ENCODE data around the gene TAS1R1. TPM values are rescaled to one million over a fixed set of nuclear protein-coding genes. Genes with fewer than 3 reads are reported as not detected.

The TAS1R1 gene
- total RNA-seq, 1 experiment from 2014 or later, result not detected

- TF ChIP-seq REST (IDR thresholded peaks at IDR 0.05; ENCODE audit: insufficient read depth in 1 of 2, low read depth in 2 of 2, low read length in 1 of 2) (no peak), POLR2AphosphoS5 (IDR thresholded peaks at IDR 0.05; ENCODE audit: low read depth, low read length) (no peak), CTCF (IDR thresholded peaks at IDR 0.05) (no peak), TCF7L2 (IDR thresholded peaks at IDR 0.05; ENCODE audit: low read depth, low read length) (no peak), SIN3A (IDR thresholded peaks at IDR 0.05; ENCODE audit: borderline replicate concordance, insufficient read depth, low read depth, low read length) (no peak)
- POLR2A ChIA-PET, result no interaction called here
- in situ Hi-C loops (cut with HindIII; ENCODE audit: low pct_unique_long_range_greater_than_20kb, low sequenced_read_pairs), result no loop called here
- BruUV-seq (replicated peaks), result no TSS peak
- Histone ChIP-seq H3K27ac (ENCODE audit: low read length) (no peak overlapping the region), H3K4me3 (ENCODE audit: low read depth in 2 of 2, low read length in 2 of 2) (no peak overlapping the region), H3K27me3 (ENCODE audit: control insufficient read depth, insufficient read depth, low read length) (no peaks in the 10 kb centered on the region), H3K4me1 (ENCODE audit: control insufficient read depth, insufficient read depth, low read length) (no peaks in the 10 kb centered on the region), H3K9me3 (ENCODE audit: control insufficient read depth, insufficient read depth, low read depth, low read length) (no peaks in the 10 kb centered on the region), H3K36me3 (ENCODE audit: control insufficient read depth, insufficient read depth, low read length) (peaks cover 17% of the 10 kb centered on the region)
- DNase-seq (ENCODE audit: low read depth, low spot score), result no peak
- CTCF ChIA-PET, result no interaction called here
- ATAC-seq, result no peak
- intact Hi-C loops (cut with micrococcal nuclease; ENCODE audit: unreplicated experiment), result no loop called here
Observed at GRCh38 chr1:6528492-6528891, 26.6 kb upstream of the TAS1R1 start.

GRCh38 chr1:6530504-6531160, 24.5 kb upstream of the TAS1R1 start:
- Histone ChIP-seq H3K36me3 (ENCODE audit: control insufficient read depth, insufficient read depth, low read length) (peaks cover 17% of the 10 kb centered on the region), H3K9me3 (ENCODE audit: control insufficient read depth, insufficient read depth, low read depth, low read length) (no peaks in the 10 kb centered on the region), H3K4me1 (ENCODE audit: control insufficient read depth, insufficient read depth, low read length) (no peaks in the 10 kb centered on the region), H3K4me3 (ENCODE audit: low read depth in 2 of 2, low read length in 2 of 2) (no peak overlapping the region), H3K27me3 (ENCODE audit: control insufficient read depth, insufficient read depth, low read length) (no peaks in the 10 kb centered on the region), H3K27ac (ENCODE audit: low read length) (no peak overlapping the region)
- BruUV-seq (replicated peaks), result no TSS peak
- TF ChIP-seq REST (IDR thresholded peaks at IDR 0.05; ENCODE audit: insufficient read depth in 1 of 2, low read depth in 2 of 2, low read length in 1 of 2) (no peak), CTCF (IDR thresholded peaks at IDR 0.05) (no peak)
- DNase-seq (ENCODE audit: low read depth, low spot score) (no peak), ATAC-seq (peak; percentile 55; the same call in 1 of the 2 replicates)
- POLR2A ChIA-PET, result interaction anchor here (0.7 kb wide), 1 partner anchor 50 kb away, joined by 3 read pairs; no protein-coding TSS in a partner anchor
- CTCF ChIA-PET, result no interaction called here
- intact Hi-C loops (cut with micrococcal nuclease; ENCODE audit: unreplicated experiment) (no loop called here), in situ Hi-C loops (cut with HindIII; ENCODE audit: low pct_unique_long_range_greater_than_20kb, low sequenced_read_pairs) (no loop called here)

Data from Panc1 (cell line).